GM13977 (cell line): ENCODE measurements around the gene YBX1.

Experiments
- DNase-seq: peaks from one replicate; pipeline ENCODE4 v3.0.0; 2012; ENCODE audit warnings: low spot score
- in situ Hi-C: fragments of 300-500 bp; cut with MboI; formaldehyde crosslinking; loops from one replicate; pipeline ENCODE4 v1.12.0; 2022; ENCODE audit warnings: low sequenced_read_pairs, low pct_unique_long_range_greater_than_20kb, mixed read lengths, inconsistent platforms; ENCODE audit not compliant: unreplicated experiment
- TF ChIP-seq, protein P1 (sequence below): IDR thresholded peaks from 2 replicates; pipeline ENCODE4 v1.5.1; 2012; ENCODE audit warnings: mild to moderate bottlenecking, control low read depth; ENCODE audit not compliant: insufficient read depth; ENCODE audit errors: extremely low read depth, missing control alignments

Gene YBX1

DNA sequence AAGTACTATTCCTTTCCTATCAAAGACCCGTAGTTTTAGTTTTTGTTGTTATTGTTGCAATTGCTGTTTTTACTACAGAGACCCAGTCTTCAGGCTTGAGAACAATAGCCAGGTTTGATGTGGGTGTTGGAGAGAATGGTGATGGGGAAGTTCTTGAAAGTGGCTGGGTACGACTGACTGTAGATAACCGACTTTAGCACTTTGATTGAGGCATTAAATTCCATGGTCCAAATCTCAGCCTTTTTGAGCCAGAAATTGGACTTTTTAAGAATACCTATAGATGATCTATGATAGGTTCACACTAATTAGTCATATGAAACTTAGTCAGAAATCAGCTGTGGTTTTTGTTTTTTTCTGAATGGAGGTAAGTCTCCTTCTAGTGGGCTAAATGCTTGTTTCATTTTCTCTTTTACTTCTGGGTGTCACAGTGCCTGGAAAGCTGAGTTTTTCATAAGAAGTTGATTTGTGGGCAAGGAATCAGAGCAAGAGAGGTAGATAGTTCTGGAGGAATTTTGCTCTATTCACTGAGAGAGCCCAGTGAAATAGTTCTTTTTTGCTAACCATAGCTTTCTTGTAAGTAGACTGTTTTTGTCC, 21.2 kb upstream of the YBX1 start:
- in situ Hi-C loops, result no loop called here
- TF ChIP-seq, protein P1, sequence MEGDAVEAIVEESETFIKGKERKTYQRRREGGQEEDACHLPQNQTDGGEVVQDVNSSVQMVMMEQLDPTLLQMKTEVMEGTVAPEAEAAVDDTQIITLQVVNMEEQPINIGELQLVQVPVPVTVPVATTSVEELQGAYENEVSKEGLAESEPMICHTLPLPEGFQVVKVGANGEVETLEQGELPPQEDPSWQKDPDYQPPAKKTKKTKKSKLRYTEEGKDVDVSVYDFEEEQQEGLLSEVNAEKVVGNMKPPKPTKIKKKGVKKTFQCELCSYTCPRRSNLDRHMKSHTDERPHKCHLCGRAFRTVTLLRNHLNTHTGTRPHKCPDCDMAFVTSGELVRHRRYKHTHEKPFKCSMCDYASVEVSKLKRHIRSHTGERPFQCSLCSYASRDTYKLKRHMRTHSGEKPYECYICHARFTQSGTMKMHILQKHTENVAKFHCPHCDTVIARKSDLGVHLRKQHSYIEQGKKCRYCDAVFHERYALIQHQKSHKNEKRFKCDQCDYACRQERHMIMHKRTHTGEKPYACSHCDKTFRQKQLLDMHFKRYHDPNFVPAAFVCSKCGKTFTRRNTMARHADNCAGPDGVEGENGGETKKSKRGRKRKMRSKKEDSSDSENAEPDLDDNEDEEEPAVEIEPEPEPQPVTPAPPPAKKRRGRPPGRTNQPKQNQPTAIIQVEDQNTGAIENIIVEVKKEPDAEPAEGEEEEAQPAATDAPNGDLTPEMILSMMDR, result no peak
- peak; percentile 37 for DNase-seq

DNA sequence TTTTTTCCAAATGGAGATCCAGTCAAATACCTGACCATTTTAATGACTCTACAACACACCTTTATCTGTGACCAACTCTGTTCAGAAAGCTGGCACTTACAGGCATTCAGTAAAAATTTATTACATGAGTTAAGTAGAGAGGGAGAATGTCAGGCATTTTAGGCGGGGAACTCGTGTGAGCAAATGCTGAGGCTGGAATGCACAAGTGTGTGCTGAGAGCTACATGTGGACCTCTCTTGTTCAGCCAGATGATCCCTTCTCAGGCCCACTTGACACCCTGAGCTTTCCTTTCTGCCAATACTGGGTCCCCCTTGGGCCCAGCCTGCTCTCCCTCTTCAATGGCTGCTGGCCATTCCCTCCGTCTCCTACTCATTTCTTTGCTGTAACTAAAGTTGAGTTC, 12.3 kb upstream of the YBX1 start:
- DNase-seq, result no peak
- TF ChIP-seq, protein P1, result no peak
- in situ Hi-C loops, result no loop called here

DNA sequence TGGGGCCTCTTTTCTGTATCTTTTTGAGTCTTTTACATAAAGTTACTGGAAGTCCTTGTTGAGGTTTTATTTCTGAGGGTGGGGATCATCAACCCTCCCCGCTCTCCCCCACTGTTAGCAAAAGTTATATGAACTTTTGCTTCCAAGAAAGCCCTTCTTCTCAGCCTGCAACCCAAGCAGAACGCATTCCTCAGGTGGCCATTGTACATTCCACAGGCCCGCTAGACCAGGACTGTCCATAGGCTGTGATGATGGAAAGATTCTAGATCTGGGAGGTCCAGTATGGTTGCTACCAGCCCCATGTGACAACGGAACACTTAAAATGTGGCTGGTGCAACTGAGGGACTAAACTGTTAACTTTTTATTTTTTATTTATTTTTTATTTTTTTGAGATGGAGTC, 11.8 kb upstream of the YBX1 start:
- no peak for DNase-seq
- in situ Hi-C loops, result no loop called here
- TF ChIP-seq, protein P1, result no peak

DNA sequence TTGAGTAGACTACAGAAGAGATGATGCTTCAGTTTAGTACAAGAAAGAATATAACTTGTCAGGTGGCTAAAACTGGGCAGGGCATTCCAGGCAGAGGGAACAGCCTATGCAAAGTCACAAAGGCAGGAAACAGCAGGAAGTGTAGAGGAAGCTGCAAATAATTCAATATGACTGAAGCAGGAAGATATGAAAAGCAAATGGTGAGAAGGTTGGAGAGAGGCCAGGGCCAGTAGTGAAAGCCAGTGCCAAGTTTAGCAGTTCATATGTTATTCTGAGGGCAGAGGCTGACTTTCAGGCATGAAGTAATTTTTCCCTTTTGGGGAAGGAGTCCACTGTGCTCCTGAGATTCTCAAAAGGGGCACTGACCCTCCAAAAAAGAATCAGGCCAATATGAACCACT, 8.0 kb upstream of the YBX1 start:
- in situ Hi-C loops, result no loop called here
- TF ChIP-seq, protein P1, result no peak
- no peak for DNase-seq

DNA sequence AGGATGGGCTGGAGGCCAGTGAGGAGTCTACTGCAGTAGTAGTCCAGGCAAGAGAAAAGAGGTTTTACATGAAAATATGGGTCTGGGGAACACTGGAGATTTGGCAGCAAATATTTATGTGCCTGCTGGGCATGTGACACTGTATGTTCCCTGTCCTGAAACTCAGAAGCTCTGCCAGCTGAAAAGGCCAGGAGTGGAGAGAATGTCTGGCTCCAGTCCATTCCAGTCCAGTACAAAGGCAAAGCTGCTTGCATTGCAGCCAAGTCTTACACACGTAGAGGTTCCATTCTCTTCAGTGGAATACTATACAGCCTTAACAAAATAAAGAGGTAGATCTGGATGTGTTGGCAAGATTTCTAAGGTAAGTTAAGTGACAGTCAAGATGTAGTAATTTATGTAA, 7.5 kb upstream of the YBX1 start:
- TF ChIP-seq, protein P1, result no peak
- DNase-seq, result no peak
- in situ Hi-C loops, result no loop called here

DNA sequence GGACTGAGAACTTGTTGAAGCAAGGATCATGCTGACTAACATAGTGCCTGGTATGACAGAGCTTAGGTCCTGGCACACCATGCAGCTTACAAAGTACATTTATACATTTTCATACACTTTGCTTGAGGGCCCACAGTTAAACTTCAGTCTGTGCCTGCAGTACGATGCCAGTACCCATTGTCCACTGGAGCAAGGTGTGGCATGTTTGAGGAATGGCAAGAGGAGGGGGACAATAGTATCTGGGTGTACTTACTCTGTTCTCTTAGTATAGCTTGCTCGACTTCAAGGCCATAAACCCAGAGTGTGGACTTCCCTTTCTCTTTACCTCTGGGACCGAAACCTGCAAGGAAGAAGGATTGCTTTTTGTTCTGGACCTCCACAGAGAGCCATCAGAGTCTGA, 6.8 kb upstream of the YBX1 start:
- in situ Hi-C loops, result no loop called here
- TF ChIP-seq, protein P1, result no peak
- no peak for DNase-seq
